Fibroblast of upper back skin (primary cell): ENCODE data around the gene ZNF385D.

Experiments used
- DNase-seq: peaks from one replicate; pipeline ENCODE4 v3.0.0-alpha.2; 2013

ZNF385D gene

DNA sequence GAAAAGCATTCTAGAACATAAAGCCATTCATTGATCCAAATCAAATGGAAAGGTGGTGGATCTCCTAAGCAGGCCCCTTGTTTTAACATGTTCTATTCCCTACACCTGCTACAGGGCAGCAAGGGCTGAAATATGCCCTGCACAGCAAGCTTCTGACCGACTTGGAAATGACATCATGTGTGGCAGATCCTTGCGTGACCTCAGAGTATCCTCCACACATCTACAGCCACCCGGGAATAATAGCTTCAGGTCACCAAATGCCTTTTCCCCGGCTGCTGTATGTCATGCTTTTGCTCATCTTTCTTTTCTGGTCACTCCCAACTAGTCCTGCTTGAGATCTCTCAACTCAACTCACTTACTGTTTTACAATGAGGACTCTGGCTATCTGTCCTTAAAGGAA, 158.2 kb downstream of the ZNF385D start:
- no peak for DNase-seq

DNA sequence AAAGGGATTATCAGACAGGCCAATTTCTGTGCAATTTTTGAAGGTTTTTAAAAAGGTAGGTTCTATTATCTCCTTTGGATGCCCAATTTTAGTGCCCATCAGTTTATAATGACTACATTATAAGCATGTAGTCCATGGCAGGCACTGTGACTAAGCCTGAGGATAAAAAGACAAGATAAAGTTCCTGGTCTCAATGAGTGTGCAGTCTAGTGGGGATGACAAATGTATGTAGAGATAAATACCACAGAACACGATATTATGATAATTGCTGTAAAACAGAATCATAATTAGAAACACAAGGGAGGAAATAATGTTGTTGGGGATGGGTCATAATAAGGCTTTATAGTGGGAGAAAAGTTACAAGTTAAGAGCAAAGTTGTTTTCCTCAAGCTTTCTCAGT, 163.1 kb downstream of the ZNF385D start:
- DNase-seq: peak; percentile 3

DNA sequence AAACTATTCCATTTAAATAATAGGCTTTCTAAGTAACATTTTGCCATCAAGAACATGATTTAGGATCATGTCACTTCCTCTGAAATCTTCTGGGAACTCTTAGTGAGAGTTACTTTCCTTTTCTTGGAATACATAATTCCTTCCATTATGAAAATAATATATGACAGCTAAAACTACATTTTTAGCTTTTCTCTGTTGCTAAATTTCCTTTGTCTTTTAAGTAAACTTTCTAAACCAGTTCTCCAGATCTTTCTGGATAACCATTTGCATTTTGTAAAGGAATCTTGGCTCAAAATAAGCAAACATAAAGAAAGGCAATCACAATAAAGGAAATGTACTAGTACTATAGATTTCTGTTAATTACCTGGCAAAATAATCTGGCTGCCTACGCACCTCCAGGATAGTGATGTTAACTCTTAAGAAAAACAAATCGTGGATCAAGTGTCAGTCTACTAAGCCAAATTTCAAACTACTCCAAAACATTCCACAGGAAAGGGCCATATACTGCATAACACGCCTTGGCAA, 165.7 kb downstream of the ZNF385D start:
- no peak for DNase-seq

DNA sequence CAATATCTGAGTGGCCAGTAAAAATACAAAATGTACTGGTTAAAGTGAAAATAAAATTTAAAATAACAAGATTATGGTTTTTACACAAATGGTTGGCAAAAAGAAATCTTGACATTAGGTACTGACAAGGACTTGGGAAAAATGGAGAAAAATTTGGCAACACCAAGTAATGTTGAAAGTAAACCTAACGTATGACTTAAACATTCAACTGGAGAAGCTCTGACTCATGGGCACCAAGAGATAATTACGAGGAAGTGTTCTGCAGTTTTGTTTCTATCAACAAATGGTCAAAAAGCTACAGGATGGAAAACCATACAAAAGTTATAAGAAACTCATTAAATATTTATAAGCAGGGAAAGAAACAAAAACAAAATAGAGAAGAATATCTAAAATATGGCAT, 177.7 kb downstream of the ZNF385D start:
- DNase-seq: no peak

DNA sequence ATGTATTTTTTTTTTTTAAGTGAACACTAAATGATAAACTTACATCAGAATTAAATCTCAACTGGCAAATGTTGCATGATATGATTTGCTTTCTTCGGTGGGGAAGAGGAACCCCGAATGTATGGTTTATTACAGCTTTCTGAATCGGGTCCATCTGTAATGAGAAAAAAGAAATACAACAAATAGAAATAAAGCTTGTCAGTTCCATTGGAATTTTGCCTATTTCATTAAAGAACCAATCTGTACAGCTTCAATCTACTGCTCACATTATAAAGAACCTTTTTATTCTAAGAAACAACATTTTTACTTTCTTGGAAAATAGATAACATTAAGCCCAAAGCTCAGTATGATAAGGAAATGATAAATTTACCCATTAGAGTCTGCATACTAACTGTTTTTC, 186.5 kb downstream of the ZNF385D start:
- no peak for DNase-seq

DNA sequence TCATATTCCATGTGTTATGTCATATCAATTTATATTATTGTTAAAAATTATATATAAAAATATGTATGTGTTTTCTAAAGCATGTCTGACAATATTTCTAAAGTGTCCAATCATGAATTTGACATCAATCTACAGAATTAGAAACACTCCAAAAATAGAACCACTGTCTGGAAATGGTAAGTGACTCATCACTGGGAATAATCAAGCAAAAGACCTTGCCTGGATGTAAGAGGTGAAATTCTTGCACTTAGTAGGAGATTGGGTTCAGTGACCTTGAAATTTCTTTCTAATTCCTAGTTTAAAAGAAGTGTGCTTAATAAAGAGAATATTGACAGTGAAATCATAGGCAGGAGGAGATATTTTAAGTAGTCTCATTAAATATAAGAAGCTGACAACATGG, 188.8 kb downstream of the ZNF385D start:
- DNase-seq: peak; percentile 54

DNA sequence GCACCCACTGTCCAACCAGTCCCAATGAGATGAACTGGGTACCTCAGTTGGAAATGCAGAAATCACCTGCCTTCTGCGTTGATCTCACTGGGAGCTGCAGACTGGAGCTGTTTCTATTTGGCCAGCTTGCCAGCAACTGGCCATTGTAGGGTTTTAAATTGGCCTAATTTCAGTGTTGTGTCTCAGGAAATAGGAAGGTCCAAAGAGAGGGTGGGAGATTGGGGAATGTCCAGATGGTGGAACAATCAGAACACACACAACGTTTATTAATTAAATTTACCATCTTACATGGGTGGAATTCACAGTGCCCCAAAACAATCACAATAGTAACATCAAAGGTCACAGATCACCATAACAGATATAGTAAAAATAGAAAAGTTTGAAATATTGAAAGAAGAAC, 189.5 kb downstream of the ZNF385D start:
- DNase-seq: no peak

DNA sequence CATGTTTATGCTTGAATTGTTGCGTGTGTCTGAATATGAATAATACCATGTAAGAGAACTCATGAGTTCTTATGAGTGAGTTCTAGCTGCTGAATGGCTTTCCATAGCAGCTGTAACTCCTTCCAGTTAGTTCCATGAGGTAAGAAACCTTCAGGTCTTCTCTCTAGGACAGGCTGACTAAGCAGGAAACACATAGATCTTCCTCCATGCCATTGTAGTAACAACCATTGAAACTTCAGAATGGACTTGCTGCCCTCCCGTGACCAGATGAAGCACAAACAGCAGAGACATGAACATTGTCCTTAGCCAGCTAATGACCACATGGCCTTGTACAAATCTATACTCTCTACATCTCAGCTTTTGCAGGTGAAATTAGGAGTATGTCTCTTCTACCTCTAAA, 200.0 kb downstream of the ZNF385D start:
- peak; percentile 35 for DNase-seq

DNA sequence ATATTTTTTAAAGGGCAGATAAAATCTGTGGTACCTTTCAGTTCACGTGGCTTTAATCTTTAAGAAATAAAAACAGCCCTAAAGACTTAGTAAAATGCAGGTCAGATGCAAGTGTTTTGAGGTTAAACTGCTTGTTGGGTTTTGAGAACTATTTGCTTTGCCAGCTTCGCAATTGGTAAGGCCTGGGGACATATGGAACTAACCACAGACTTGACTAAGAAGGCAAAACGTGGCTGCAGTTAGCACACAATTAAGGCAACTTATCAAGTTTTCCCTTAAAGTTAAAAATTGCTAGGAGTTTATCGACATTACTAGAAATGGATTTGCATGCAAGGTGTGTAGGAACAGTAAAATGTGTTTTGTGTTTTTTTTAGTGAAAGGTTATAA, 206.9 kb downstream of the ZNF385D start:
- peak; percentile 13 for DNase-seq

DNA sequence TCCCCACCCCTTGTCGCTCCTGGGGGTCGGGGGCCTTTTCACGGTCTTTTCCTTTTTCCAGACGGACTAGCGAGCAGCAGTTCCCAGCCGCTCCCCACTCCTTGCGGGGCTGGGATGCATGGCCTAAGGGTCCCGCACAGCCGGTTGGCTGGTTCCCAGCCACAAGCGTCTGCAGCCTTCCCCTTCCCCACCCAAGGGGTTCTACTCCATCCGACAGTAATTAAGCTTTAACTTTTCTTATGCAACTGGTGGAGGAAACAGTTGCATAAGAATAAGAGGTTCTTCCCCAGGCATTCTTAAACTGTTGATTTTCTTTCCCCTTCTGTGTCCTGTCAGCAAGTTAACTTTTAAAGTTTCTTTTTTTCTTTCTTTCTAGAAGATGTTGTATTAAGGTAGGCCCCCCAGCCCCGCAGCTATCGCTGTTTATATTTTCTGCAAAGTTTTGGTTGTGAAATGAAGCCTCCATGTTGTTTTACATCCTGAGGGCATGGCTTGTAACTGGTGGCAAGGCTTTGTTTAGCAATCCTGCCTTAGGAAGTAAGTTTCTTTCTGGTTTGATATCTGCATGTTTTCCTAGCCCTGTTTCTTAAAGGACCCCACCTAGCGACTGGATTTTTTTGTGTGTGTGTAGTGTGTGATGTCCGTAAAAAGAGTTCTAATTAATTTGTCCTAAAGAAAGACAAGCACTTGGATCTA, 207.5 kb downstream of the ZNF385D start:
- DNase-seq: no peak

DNA sequence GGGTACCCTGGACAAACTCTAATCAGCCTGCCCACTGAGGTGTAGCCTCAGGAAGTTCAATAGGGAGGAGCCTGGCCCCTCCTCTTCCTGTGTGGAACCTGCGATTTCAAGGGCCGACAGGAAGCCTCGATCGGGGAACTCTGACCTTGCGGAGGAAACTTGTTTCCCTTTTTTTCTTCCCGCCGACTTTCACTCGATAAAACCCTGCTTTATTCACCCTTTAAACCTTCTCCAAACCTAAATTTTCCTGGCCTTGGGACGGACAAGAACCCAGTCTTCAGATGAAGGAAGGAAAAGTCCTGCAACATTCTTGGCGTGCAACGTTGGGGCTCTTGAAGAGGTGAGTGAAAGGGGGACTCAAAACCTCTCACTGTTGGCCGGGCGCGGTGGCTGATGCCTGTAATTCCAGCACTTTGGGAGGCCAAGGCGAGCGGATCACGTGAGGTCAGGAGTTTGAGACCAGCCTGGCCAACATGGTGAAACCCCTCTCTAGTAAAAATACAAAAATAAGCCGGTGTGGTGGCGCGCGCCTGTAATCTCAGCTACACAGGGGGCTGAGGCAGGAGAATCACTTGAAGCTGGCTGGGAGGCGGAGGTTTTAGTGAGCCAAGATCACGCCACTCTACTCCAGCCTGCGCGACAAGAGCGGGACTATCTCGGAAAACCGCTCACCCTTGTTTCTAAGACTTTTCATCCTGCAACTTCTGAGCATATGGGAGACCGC, 208.2 kb downstream of the ZNF385D start:
- no peak for DNase-seq

DNA sequence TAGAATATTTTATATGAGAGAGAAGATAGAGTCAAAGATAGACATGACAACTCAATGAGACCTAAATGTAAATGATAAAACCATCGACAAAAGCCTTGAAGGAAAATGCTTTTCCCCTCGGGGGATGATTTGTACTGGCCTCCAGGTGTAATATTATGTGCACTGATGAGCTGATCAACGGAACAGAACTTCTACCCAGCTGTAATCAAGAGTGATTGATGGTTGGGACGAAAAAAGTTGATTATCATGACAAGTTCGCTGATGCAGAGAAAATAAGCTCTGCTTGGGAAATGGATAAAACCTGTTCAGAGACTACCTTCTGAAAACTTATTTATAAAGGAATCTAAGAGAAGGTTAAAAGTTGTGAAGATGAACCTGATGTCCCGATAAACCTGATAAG, 210.7 kb downstream of the ZNF385D start:
- no peak for DNase-seq

DNA sequence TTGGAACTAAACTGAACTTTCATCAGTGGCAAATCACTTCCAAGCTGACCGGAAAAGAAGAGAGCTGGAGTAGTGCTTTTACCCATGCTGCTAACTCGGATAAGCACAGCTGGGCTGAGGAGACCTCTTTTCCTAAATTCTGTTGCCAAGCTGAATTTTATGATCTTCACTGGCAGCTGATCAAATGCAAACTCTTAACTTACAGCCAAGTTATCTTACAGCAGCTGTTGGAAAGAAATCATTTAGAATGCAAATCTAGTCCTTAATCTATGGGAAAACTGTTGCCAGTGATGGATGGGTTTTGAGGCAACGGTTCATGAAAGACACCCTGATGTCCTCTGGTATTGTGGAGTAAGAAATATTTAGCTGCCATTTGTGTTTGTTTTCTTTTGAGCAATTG, 216.5 kb downstream of the ZNF385D start:
- DNase-seq: peak; percentile 12

DNA sequence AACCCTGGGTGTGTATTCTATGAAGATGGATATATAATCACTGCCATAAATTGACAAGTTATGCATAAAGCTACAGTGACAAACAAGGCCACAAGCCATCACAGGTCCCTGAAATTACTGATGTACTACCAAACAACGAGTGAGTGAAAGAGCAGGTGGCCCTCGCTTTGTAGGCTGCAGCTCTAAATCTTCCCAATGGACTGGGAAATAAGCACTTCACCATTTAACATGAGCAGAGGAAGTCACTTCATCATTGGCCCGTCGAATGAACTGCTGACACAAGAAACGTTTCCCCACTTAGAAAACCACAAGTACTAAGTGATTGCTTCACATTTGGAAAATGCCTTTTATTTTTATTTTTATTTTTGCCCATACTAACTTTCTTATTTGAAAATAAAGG, 218.0 kb downstream of the ZNF385D start:
- no peak for DNase-seq

DNA sequence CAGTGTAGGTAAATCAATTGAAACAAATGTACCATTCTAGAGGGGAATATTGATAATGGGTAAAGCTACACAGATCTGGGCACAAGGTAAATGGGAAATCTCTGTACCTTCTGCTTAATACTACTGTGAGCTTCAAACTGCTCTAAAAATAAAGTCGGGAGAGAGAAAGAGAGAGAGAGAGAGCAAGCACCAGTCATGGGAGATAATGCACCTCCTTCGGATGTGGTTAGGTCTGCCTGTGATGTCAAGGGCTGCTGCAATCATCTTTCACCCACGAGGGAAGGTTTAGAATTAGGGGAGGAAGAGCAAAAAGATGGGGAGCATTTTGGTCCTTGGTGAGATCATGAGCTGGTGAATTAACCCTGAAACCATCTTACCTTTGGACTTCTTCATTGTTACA, 219.1 kb downstream of the ZNF385D start:
- no peak for DNase-seq

DNA sequence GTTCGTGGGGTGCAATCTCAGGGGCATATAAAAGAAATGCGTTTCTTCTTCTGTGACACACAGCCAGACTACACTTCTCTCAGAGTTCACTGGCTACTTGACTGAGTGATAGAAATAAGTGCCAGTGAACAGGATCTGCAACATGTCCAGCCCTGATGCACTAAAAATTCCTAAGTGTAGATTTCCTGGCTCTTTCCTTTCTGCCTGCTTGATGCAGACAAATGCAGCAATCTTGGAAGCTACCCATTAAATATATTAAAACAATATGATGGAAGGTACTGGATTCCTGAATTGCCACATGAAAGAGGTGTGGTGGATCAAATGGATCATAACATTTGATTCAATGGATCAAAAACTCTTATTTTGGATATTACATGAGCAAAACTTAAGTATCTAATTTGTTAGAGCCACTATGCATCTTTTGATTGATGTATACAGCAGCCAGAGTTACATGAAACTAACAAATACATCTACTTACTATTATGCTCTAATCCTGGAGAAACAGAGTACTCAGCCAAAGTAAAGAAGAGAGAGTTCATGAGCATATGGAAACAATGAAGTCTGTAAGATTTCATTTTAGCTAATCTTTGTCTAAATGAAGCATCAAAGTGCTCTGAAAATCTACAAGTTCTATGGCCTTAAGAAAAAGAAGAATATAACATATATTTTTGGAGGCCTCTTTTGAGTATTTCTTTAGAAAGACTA, 222.6 kb downstream of the ZNF385D start:
- DNase-seq: peak; percentile 22

DNA sequence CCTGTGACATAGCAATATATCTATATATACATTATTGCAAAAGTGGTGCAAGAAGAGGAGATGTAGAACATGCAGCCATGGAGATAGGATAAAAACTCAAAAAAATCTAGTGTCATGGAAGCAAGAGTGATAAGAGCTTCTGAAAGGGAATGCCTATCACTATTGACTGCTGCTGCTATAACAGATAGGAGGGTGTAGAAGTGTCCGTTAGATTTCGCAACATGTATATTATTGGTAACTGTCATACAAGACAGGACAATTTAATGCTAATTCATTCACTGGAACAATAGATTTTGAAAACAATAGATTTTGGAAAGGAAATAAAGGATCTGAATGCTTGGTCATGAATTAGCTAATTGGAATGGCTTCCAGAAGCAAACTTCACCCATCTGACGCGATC, 224.5 kb downstream of the ZNF385D start:
- DNase-seq: no peak

DNA sequence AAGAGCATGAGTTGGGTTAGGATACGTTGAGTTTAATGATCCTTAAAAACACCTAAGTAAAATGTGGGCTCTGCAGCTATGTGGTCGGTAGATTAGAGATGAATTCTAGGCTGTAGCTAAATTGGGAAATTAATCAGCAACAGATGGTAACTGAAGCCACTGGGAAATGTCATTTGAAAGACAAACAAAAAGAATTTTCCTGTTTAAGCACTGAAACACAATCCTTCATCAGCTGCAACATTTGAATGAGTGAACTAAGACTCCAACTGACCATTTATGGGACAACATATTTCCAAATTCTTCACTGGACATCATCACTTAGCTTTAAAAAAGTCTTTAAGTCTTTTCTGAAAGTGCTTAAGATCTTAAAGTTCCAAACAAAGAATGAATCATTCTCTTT, 226.9 kb downstream of the ZNF385D start:
- peak; percentile 51 for DNase-seq

DNA sequence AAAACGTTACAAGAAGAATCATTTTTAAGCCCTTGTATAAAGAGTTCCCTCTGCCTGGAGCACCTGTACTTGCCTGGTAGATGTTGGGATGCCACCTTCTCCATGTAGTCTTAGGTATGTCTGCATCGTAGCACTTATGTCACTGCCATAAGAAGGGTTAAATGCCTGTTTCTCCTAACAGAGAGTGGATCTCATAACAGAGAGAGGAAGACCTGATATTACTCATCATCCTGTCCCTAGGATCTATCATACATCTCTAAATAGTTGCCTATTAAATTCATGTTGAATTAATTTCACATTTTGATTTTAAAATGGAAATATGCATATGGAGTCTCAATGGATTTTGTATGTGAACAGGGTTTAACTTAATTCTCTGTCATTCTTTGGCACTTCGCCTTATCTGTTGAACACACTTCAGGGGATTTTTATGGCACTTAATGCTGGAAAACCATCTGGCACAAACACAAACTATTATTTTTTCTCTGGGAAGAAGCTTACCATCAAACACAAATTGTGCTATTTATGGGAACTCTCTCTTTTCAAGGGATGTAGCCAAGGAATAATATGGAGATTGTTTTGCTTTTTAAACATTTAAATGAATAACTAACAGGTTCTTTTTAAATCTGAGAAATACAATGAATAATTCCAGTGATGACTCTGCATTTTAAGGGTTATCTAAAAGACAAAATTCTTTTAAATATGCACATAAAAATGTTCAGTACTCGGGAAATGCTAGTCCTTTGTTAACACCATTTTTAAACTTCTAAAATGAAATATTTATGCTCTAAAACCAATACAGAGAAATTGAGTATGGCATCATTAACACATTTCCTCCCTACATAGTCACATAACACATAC, 230.7 kb downstream of the ZNF385D start:
- no peak for DNase-seq

DNA sequence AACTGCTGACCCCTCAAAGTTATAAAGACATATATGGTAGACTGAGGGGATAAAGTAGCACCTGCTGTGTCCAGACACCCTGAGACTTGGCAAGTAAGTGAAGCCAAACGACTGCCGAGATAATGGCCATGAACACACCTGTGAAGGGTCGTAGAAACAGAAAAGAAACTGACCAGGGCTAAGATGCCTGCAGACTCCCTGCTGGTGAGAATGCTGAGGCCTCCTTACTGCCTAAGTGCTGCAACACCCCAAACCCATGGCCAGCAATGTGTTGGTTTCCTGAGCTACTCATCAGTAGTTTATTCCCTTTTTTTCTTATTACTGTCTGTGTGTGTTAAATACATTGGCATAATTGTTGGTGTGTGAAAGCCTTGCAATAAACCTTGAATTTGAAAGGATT, 233.8 kb downstream of the ZNF385D start:
- DNase-seq: no peak

DNA sequence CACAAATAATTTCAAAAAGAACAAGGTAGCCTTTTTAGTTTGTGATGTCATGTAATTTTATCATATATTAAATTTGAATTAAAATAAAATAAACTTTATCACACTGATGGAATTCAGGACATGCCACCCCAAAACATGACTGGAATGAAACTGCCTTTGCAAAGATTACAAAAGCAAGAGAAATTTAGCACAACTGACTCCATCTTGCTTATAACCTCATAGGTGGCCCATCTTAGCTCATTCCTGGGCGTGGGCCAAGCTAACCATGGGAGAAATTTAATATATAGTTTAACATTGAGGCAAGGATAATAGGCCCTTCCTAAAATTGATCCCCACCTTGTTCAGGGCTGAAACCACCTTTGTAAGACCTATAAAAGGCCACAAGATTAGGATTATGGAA, 235.6 kb downstream of the ZNF385D start:
- DNase-seq: no peak

DNA sequence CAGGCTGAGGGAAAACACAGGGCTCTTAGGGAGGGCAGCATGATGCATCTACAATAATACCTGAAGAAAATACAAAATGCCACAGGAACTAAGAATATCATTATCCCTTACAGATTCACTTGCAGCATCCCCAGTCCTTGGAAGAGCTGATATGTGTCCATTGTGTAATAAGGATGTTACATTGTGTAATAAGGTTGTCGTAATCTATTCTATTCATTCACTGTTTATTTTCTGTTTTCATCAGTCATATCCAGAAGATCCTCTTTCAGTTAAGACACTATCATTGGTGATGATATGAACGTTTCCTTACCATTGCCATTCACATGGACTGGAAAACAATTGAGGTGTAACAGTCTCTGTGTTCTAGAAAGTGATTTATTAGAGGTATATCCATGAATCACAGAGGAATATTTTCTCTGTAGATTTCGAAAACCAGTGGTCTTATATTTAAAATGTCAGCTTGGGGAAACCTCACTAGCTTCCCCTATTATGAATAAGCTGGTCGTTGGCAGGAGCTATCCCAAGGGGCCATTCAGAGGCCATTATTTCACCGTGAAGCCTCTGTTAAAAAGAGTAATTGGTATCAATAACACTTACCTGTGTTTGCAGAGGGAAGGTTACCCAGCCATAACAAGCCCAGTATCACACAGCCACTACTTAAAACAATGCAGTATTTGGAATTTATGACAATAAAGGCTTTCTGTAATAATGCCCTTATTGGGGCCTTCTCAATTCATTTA, 241.1 kb downstream of the ZNF385D start:
- no peak for DNase-seq
